ENCODE data around the gene CCDC192.
"Not testable (repeated sequence)": the region's sequence is repeated elsewhere in the genome, so short reads cannot be mapped to it uniquely, and the experiment has no call there.

CCDC192 gene

DNA sequence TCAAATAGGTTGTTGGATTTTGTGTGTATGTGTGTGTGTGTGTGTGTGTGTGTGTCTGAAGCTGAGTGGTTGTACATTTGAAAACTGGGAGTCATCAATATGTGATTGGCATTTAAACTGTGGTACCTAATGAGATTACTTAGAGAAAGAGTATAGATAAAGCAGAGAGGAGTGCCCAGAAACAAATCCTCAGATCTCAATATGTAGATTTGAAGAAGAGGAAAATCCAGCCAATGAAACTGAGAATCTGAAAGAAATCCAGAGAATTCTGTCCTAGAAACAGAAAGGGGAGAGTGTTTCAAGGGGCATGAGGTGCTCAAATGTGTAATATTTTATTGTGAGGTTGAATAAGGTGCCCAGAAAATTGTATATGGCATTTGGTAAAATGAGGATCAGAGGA lies 66.2 kb downstream of the CCDC192 start:
- DNase-seq: no peak

- no peak for DNase-seq
Observed at GRCh38 chr5:127770272-127770671, 67.1 kb downstream of the CCDC192 start.

DNA sequence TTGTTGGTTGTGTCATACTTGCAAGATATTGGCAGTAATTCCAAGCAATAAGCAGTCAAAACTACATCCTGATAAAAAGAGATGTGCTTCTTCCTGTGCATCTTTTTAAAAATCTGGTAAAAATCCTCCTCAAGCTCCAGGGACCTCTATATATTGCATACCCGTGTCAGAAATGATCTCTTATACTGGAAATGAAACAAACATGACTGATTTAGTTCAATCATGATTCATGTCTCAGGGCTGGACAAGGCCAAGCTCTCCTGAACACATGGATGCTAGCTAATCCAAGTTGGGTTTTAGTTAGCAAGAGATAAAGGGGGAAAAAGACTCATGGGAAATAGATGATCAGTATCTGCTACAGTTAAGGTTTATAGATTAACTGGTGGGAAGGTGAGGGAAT lies 69.3 kb downstream of the CCDC192 start:
- DNase-seq: no peak

DNA sequence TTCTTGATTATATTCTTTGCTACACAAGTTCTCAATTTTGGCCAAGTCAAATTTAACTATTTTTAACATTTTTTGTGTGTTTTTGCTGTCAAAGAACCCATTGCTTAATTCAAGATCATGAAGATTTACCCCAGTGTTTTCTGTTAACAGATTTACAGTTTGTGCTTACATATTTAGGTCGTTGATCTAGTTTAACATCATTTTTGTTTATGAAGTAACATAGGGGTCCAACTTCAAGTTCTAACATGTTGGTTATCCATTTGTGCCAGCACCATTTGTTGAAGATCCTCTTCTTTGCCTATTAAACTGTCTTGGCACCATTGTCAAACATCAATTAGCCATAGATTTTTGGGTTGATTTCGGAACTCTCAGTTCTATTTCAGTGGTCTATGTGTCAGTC lies 71.0 kb downstream of the CCDC192 start:
- DNase-seq: no peak

- DNase-seq: no peak
Observed at GRCh38 chr5:127776477-127776876, 73.3 kb downstream of the CCDC192 start.

- DNase-seq: no peak
Observed at GRCh38 chr5:127777957-127778356, 74.8 kb downstream of the CCDC192 start.

GRCh38 chr5:127782450-127782849 lies 79.3 kb downstream of the CCDC192 start:
- DNase-seq: not testable (repeated sequence)

DNA sequence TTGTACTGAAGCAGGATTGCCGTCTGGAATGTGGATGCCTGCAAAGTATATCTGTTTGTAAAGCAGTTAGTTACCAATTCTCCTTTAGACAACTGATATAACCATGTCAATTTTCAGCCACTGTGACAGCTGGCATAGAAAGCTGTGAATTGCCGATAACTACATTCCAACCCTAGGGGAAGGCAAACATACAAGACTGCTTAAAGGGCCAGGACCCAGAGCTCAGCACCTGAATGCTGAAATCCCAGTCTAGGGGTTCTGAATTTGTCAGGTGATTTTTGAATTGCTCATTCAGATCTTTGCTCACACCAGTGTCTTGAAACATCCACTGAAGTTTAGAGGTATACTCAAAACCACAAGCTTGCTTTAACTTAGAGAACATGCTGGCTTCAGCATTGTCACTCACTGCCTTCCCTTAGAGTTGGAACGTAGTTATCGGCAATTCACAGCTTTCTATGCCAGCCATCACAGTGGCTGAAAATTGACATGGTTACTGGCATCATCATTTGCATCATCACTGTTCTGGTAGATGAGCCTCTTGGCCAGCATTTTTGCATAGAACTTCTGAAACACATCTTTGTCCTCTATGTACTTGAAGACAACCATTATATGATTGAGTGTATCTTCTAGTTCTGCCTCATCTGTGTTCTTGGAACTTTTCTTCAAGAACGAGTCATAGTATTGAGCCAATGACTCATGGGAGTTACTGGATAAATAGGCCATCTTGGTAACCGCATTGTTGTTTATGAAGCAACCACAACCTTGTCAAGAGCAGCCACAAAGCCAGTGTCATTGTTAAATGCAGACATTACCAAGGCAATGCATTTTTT lies 82.1 kb downstream of the CCDC192 start:
- DNase-seq: no peak

DNA sequence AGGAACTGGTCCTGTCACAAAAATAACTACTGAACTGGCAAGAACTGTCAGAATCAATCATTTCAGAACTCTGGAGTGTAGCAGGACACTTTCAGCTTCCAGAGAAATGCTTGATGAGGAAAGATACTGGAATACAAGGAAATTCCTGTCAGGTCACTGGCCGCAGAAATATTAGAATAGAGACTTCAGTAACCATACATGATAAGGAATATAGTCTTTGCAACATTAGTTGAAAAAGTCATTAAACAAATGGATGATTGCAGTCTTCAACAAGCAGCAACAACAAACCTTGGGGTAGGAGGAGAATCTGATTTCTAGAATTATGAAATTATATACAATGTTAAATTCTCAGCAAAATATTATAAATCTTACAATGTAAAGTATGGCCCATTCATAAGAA lies 88.2 kb downstream of the CCDC192 start:
- DNase-seq: no peak

DNA sequence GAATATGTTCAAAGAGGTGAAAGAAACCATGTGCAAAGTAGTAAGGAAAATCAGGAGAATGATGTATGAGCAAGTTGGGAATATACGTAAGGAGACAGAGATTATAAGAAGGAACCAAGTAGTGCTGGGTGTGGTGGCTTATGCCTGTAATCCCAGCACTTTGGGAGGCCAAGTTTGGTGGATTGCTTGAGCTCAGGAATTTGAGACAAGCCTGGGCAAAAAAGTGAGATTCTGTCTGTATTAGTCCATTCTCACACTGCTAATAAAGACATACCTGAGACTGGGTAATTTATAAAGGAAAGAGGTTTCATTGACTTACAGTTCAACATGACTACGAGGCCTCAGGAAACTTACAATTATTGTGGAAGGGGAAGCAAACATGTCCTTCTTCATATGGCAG lies 88.7 kb downstream of the CCDC192 start:
- DNase-seq: not testable (repeated sequence)

DNA sequence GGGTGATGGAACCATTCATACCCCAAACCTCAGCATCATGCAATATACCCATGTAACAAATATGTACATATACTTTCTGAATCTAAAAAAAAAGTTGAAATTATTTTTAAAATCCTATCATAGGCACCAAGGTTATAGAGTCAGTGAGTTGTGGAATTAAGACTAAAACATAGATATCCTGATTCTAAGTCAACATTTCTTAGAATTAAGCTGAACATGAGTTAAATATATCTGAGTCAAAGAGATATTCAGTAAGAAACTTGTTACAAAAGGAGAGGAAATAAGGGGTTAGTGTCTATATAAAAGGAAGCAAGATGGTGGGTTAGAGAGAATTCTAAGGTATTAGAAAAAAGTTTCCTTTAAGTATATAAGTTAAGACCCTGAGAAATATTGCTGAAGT lies 89.9 kb downstream of the CCDC192 start:
- no peak for DNase-seq

- no peak for DNase-seq
Observed at GRCh38 chr5:127793879-127794278, 90.7 kb downstream of the CCDC192 start.

DNA sequence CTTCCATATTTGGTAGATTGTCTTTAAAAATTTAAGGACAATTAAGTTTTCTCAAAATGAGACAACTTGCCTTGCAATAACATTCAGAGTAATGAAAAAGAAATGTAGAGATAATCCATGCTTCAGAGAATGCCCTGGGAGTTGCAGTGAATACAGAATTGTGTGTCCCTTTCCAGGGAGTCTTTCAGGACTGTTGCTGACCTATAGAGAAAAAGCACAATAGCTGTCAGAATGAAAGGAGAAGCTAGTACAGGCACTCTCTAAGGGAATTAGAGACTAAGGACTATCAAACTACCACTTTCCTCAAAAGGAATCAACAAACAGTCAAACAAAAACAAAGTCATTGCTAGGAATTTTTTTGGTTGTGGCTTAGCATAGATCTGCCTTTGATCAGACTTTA lies 93.0 kb downstream of the CCDC192 start:
- no peak for DNase-seq

GRCh38 chr5:127799293-127799905 lies 96.2 kb downstream of the CCDC192 start:
- no peak for DNase-seq

GRCh38 chr5:127801751-127802476 lies 98.7 kb downstream of the CCDC192 start:
- no peak for DNase-seq

DNA sequence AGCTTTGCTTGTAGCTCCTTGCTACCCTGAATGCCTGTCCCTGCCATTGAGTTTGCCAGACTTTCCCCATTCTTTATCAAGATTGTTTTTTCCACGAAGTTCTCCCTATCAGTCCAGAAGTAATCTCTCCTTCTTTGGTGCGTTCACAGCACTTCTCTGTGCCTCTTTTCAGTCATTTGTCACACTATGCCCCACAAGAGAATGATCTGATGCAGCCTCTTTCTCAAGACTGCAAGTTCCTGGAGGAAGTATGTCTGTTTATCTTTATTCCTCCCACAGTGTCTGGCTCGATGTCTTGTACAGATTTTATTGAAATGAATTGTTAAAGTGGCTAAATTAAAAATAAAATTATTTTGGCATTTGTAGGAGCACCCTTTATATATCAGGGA lies 99.3 kb downstream of the CCDC192 start:
- no peak for DNase-seq

DNA sequence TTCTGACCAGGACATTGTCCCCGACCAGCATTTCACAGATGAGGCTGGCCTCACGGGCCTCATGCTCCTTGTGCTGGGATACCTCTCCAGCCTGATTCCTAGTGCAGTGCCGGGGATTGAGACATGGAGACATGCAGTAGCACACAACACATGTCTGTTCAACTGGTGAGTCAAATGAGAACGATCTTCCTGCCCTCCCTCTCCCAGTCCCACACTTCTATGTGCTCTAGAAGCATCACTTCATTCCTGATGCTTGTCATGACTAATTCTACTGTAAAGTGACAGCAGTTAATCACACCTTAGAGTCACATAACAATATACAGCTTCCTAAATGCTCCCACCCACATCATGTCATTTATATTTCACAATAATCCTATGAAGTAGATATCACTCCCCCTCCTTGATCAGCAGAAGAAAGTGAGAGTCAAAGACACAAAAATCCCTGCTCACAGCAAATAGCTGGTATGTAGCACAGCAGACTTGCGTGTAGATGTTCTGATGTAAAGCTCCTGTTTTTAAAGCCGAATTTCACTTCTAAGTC lies 101.8 kb downstream of the CCDC192 start:
- no peak for DNase-seq

DNA sequence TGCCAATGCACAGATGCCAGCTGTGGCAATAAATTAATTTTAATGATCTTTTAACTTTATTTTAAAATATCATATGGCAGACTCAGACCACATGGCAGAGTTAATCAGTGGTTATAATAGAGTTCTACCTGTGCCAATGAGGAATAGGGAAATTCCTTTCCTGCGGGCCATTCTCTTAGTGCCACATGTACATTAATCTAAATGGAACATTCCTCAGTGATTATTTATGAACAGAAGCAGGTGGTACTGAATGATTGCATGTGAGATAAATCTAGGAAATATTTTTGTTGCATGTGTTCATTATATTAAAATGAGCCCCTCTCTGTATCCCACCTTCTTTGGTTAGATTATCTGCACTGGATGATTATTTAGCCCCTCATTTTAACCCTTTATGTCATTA lies 102.3 kb downstream of the CCDC192 start:
- DNase-seq: no peak

DNA sequence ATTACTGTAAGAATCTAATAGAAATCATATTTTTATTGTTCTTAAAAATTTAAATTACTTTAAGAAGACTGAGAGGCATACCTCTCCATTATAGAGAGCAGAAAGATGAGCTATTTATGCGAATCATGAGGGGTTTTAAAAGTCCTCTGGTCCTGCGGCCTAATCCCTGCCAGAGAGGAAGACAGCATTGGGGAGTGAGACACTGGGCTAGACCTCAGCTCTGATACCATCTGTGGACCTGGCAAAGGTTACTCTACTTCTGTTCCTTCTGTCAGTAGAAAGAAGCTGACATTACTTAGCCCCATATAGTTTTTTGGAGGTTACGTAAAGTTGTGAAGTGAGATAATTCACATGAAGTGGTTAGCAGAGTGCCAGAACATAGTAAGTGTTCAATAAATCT lies 103.6 kb downstream of the CCDC192 start:
- DNase-seq: no peak

GRCh38 chr5:127809533-127809932 lies 106.3 kb downstream of the CCDC192 start:
- no peak for DNase-seq

- no peak for DNase-seq
Observed at GRCh38 chr5:127810017-127810416, 106.8 kb downstream of the CCDC192 start.

- no peak for DNase-seq
Observed at GRCh38 chr5:127810707-127811490, 107.7 kb downstream of the CCDC192 start.

- DNase-seq: no peak
Observed at GRCh38 chr5:127812570-127812969, 109.4 kb downstream of the CCDC192 start.

All from NCI-H446 treated with DMSO at 0.1 percent for 48 hours (cell line).